Large intestine (tissue), 3 donors: Measurements from ENCODE around the gene NELFCD. TPM values are rescaled to one million over a fixed set of nuclear protein-coding genes. Genes with fewer than 3 reads are reported as not detected.

Source experiments
- DNase-seq, 2 donors: peaks; one replicate each; pipeline versions ENCODE4 v3.0.0 to v3.0.0-alpha.2; 2013
- H3K27ac ChIP-seq: one replicate; pipeline ENCODE4 v1.5.1; 2013; ENCODE audit warnings: low read length
- H3K27me3 ChIP-seq: 2 replicates; pipeline ENCODE4 v1.6.1; 2013; ENCODE audit warnings: low read length; ENCODE audit not compliant: control insufficient read depth, insufficient read depth
- H3K36me3 ChIP-seq: 2 replicates; pipeline ENCODE4 v1.6.1; 2013; ENCODE audit warnings: low read length; ENCODE audit not compliant: control insufficient read depth, insufficient read depth
- H3K4me1 ChIP-seq: one replicate; pipeline ENCODE4 v1.6.1; 2013; ENCODE audit warnings: low read length; ENCODE audit not compliant: control insufficient read depth, insufficient read depth
- H3K4me3 ChIP-seq: one replicate; pipeline ENCODE4 v1.5.1; 2013; ENCODE audit warnings: low read length
- H3K9me3 ChIP-seq: one replicate; pipeline ENCODE4 v1.6.1; 2013; ENCODE audit warnings: mild to moderate bottlenecking, low read depth, low read length, moderate library complexity; ENCODE audit not compliant: control insufficient read depth
- WGBS: methylation state at CpG from one replicate; pipeline ENCODE4 v1.1.5; 2013; ENCODE audit warnings: low lambda C conversion rate; ENCODE audit not compliant: insufficient coverage; 5-methylcytosine and 5-hydroxymethylcytosine counted together
- polyA plus RNA-seq: library from polyadenylated mRNA; unstranded; fragments of 120-200 nt; gene quantifications from one replicate; pipeline ENCODE4 v1.2.1, GENCODE V29; 2013

Gene NELFCD
- polyA plus RNA-seq, 1 donor: 82.0 TPM

DNA sequence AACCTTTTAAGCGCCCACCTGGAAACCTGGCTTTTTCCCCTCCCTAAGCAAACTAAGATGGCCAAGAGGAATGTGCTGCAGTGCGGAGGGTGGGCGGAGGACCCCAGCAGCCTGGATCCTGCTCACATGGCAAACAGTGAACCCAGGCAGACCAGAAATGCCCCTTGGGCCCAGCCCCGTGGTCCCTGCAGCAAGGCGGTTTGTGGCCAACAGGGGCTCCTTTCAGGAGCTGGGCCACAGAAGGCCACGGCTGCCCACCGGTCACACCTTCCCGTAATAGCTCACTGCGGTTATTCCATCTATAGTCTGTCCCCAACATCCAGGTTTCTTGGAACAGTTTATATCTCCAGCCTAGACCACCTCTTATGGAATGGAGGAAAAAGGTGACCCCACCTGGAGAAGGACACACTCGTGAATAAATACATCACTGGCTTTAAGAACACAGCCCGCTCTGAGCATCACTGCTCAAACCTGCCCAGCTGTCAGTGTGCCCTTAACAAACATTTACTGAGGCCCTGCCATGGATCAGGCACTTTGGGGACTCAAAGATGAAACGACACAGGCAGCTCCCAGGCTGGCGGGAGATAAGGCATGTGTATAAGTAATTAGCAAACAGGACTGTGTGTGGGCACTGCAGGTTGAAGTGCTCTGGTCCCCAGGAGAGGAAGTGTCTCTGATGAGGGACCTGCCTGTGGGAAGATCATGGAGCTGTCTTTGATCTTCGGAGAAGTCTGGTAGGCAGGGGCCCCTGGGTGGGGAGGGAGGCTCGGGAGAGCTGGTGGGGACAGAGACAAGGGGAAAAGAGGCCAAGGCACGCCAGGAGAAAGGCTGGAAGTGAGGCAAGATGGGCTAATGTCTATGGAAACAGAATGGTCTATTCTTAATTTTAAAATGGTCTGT, 35.0 kb downstream of the NELFCD start:
- H3K4me3 ChIP-seq: no peak overlapping the region
- H3K27ac ChIP-seq: no peak overlapping the region
- H3K4me1 ChIP-seq: no peaks in the 10 kb centered on the region
- H3K36me3 ChIP-seq: no peaks in the 10 kb centered on the region
- H3K27me3 ChIP-seq: no peaks in the 10 kb centered on the region
- 0% methylated on average over 1 of the region's 16 CpGs for WGBS
- no peaks in the 10 kb centered on the region for H3K9me3 ChIP-seq
- no peak for DNase-seq

DNA sequence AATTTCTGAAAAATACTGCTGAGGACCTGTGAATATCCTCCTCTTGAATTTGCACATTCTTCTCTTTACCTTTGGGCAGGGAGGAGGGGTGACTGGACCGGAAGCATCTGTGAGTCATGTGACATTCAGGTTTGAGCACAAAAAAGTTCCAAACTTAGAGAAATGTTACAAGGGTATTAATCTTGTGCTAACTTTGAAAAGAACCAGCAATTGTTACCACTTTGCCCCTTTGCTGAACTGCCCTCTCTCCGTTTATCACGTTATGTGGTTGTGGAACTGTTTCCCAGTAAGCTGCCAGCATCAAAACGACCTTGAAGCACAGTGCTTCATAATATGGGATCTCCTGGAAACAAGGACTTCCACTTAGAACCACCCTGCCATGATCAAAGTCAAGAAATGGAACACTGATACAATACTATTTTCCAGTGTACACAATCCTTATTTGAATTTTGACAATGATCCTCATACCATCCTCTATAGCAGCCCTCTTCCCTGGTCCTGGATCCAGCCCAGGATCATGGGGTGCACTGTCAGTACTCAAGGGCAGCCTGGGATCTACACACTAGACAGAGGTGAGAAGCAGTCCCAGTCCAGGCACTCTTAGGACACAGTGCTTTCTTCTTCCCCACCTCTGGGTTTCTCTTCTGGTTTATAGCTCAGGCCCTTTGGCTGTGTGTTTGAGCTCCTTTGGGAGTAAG, 35.9 kb downstream of the NELFCD start:
- no peak overlapping the region for H3K27ac ChIP-seq
- WGBS: 40% methylated on average over 1 of the region's 4 CpGs
- DNase-seq: no peak
- no peaks in the 10 kb centered on the region for H3K4me1 ChIP-seq
- no peaks in the 10 kb centered on the region for H3K36me3 ChIP-seq
- no peaks in the 10 kb centered on the region for H3K27me3 ChIP-seq
- no peaks in the 10 kb centered on the region for H3K9me3 ChIP-seq
- H3K4me3 ChIP-seq: no peak overlapping the region

DNA sequence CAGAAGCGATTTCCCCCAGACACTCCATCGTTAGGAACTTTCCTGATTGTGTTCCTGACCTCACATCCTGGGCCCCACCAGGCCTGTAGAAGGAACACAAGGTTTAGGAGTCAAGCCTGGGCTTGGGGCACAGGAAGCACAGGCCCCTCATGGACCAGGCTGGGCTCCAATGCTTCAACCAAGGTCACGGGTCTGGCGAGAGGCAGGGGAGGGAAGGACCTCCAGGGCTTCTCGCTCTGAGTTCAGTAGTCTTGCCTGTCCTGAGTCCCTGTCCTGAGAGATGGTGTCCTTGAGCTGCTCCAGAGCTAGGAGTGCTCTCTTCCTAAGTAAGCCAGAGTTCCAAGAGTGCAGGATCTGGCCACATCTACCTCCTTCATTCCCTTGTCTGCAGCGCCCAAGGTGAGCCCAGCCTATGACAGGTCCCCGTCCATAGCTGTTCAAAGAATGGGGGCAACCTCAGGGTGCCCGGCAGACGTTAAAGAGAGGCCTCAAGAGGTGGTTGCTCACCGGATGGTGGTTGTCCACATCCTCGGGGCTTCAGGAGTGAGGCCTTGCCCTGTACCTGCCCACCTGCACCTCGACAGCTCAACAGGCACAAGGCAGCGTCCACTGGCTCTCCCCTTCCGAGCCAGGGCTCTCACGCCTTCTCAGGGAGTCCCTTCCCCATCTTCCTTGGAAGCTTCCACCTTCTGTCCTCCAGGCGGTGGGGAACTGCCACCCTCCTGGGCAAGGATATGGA, 36.6 kb downstream of the NELFCD start:
- Histone ChIP-seq H3K27ac (no peak overlapping the region), H3K4me3 (no peak overlapping the region), H3K36me3 (peaks cover 2% of the 10 kb centered on the region), H3K4me1 (no peaks in the 10 kb centered on the region), H3K9me3 (no peaks in the 10 kb centered on the region), H3K27me3 (no peaks in the 10 kb centered on the region)
- no CpG with 5 or more reads among the region's 16 CpGs for WGBS
- no peak for DNase-seq

DNA sequence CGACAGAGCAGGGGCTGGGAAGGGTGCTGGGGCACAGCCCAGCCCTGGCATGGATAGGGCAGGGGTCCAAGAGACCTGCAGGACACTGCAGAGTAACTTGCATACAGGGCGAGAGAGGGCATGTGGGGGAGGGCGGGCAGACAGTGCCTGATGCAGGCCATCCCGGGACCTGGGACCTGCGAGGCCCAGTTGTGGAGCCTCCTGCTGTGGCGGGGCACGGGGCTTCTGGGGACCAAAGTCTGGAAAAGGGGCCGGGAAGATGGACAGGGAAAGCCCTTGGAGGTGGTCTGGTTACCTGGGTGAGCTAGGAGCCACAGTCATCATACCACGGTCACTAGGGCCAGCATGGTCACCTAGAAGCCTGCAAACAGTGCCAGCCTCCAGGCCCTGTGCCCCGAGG, 37.8 kb downstream of the NELFCD start:
- no peaks in the 10 kb centered on the region for H3K9me3 ChIP-seq
- H3K27ac ChIP-seq: no peak overlapping the region
- WGBS: no CpG with 5 or more reads among the region's 10 CpGs
- no peaks in the 10 kb centered on the region for H3K4me1 ChIP-seq
- H3K4me3 ChIP-seq: no peak overlapping the region
- peaks cover 13% of the 10 kb centered on the region for H3K36me3 ChIP-seq
- H3K27me3 ChIP-seq: no peaks in the 10 kb centered on the region
- no peak for DNase-seq

DNA sequence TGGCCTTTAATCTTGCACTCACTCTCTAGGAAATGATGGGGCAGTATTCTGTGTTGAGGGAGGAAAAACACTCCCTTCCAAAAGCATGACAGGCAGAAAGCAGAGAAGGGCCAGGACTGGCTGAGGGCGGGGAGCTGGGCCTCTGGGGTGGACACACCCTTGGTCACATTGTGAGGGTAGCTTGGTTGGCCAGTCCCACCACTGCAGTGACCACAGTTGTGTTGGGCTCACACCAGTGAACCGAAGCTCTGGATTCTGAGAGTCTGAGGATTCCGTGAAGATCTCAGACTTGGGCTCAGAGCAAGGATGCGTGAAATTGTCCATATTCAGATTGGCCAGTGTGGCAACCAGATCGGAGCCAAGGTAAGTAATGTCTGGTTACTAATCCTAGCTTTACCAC, 38.2 kb downstream of the NELFCD start, which contains the start of gene TUBB1:
TUBB1 (plus strand) TSS at position 213 of the 400 bp plus-strand sequence; CDS start at position 307, 94 bp downstream.
- WGBS: no CpG with 5 or more reads among the region's 5 CpGs
- no peaks in the 10 kb centered on the region for H3K9me3 ChIP-seq
- H3K4me1 ChIP-seq: no peaks in the 10 kb centered on the region
- H3K4me3 ChIP-seq: no peak within 1 kb of the TSS
- H3K36me3 ChIP-seq: peaks cover 17% of the 10 kb centered on the region
- DNase-seq: no peak
- H3K27ac ChIP-seq: no peak within 1 kb of the TSS
- no peaks in the 10 kb centered on the region for H3K27me3 ChIP-seq

DNA sequence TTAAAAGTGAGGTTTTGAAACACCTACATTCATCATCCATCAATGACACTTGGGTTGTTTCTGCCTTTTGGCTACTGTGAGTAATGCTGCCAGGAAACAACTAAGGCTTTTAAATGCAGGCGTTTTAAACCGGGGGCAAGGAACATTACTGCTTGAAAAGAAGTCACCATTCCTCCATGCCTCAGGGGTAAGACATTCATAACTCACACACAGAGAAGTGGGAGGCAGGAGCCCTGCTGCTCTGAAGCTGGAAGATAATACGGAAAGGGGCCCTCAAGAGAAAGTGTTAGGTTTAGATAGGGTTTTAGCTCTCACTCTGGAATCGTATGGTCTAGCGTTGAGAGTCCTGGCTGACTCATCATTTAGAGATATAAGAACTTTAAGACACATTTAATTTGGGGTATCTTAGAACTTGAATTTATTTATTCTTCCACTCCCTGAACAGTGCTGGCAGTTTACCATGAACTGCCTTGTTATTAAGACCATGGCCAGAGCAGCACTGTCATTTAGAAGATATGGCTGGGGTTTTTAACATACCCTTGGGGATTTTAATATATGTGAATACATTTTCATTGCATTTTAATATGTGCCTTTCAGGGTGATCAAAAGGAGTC, 40.0 kb downstream of the NELFCD start:
- no peaks in the 10 kb centered on the region for H3K4me1 ChIP-seq
- no peak overlapping the region for H3K4me3 ChIP-seq
- no peak overlapping the region for H3K27ac ChIP-seq
- peaks cover 27% of the 10 kb centered on the region for H3K36me3 ChIP-seq
- WGBS: 81% methylated on average over 3 of the region's 5 CpGs
- no peaks in the 10 kb centered on the region for H3K27me3 ChIP-seq
- DNase-seq: no peak
- no peaks in the 10 kb centered on the region for H3K9me3 ChIP-seq

DNA sequence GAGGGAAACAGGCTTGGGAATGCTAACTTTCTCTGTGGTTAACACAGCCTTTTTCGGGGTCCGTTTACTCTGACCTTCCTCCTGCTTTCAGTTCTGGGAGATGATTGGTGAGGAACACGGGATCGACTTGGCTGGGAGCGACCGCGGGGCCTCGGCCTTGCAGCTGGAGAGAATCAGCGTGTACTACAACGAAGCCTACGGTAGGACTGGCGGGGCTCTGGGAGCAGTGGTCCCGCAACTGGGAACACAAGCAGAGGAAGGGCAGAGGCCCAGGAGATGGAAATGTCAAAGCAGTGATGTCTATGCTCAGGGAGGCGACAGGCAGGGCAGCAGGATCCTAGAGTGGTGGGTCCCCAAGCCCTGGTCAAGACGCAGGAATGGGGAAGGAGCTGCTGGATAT, 41.7 kb downstream of the NELFCD start:
- Histone ChIP-seq H3K27me3 (no peaks in the 10 kb centered on the region), H3K9me3 (no peaks in the 10 kb centered on the region), H3K36me3 (peaks cover 37% of the 10 kb centered on the region), H3K4me1 (no peaks in the 10 kb centered on the region), H3K4me3 (no peak overlapping the region), H3K27ac (no peak overlapping the region)
- no CpG with 5 or more reads among the region's 15 CpGs for WGBS
- no peak for DNase-seq

DNA sequence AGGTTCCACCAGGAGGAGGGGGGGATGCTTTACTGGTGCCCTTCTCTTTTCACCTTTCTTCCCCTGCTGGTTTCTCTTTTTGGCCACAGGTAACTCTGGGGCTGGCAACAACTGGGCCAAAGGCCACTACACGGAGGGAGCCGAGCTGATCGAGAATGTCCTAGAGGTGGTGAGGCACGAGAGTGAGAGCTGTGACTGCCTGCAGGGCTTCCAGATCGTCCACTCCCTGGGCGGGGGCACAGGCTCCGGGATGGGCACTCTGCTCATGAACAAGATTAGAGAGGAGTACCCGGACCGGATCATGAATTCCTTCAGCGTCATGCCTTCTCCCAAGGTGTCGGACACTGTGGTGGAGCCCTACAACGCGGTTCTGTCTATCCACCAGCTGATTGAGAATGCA, 42.6 kb downstream of the NELFCD start:
- Histone ChIP-seq H3K27ac (no peak overlapping the region), H3K36me3 (peaks cover 41% of the 10 kb centered on the region), H3K4me3 (no peak overlapping the region), H3K4me1 (no peaks in the 10 kb centered on the region), H3K27me3 (no peaks in the 10 kb centered on the region), H3K9me3 (no peaks in the 10 kb centered on the region)
- WGBS: no CpG with 5 or more reads among the region's 13 CpGs
- DNase-seq: no peak

DNA sequence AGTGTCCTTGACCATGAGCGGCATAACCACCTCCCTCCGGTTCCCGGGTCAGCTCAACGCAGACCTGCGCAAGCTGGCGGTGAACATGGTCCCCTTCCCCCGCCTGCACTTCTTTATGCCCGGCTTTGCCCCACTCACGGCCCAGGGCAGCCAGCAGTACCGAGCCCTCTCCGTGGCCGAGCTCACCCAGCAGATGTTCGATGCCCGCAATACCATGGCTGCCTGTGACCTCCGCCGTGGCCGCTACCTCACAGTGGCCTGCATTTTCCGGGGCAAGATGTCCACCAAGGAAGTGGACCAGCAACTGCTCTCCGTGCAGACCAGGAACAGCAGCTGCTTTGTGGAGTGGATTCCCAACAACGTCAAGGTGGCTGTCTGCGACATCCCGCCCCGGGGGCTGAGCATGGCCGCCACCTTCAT, 43.1 kb downstream of the NELFCD start:
- H3K27ac ChIP-seq: no peak overlapping the region
- no CpG with 5 or more reads among the region's 24 CpGs for WGBS
- no peaks in the 10 kb centered on the region for H3K9me3 ChIP-seq
- H3K27me3 ChIP-seq: no peaks in the 10 kb centered on the region
- H3K4me3 ChIP-seq: no peak overlapping the region
- peaks cover 45% of the 10 kb centered on the region for H3K36me3 ChIP-seq
- no peak for DNase-seq
- peaks cover 4% of the 10 kb centered on the region for H3K4me1 ChIP-seq

DNA sequence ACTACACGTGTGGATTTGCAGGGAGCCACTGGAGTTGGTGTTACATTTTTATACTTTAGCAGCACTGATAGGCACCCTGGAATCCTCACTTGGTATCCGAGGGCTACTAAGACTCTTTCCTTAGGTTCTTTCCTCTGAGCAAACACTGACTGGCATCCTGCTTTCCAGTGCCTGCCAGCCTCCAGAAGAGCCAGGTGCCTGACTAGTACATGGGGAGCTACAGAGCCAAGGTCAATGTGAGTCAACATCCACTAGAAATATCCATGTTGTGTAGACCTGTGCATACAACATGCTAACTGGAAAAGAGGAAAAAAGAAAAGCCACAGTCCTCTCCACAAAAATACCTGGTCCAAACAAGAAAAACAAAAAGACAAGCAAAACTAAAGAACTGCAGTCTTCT, 44.0 kb downstream of the NELFCD start:
- Histone ChIP-seq H3K27ac (no peak overlapping the region), H3K36me3 (peaks cover 51% of the 10 kb centered on the region), H3K4me1 (peaks cover 5% of the 10 kb centered on the region), H3K4me3 (no peak overlapping the region), H3K9me3 (no peaks in the 10 kb centered on the region), H3K27me3 (no peaks in the 10 kb centered on the region)
- WGBS: no CpG with 5 or more reads among the region's 2 CpGs
- DNase-seq: no peak
